H9 (cell line): ENCODE data around the gene RAPGEF6. TPM values are rescaled to one million over a fixed set of nuclear protein-coding genes. Genes with fewer than 3 reads are reported as not detected.

Experiments
- DNase-seq: peaks from one replicate; pipeline ENCODE4 v3.0.0-alpha.2; 2017
- H2AFZ ChIP-seq: one replicate; pipeline ENCODE4 v1.6.1; 2013; ENCODE audit warnings: mild to moderate bottlenecking, low read length, control low read depth, moderate library complexity
- H2AK5ac ChIP-seq: 2 replicates; pipeline ENCODE4 v1.6.1; 2013; ENCODE audit warnings: low read length, control low read depth, mixed read lengths; ENCODE audit not compliant: insufficient read length
- H2BK120ac ChIP-seq: one replicate; pipeline ENCODE4 v1.6.1; 2013; ENCODE audit warnings: low read depth, mild to moderate bottlenecking, low read length, control low read depth, inconsistent platforms; ENCODE audit not compliant: poor library complexity, severe bottlenecking
- H2BK12ac ChIP-seq: 2 replicates; pipeline ENCODE4 v1.6.1; 2013; ENCODE audit warnings: low read length, control low read depth, mixed read lengths, low read depth; ENCODE audit not compliant: insufficient read length
- H2BK15ac ChIP-seq: 2 replicates; pipeline ENCODE4 v1.6.1; 2013; ENCODE audit warnings: low read depth, low read length, control low read depth
- H2BK20ac ChIP-seq: one replicate; pipeline ENCODE4 v1.6.1; 2013; ENCODE audit warnings: low read depth, mild to moderate bottlenecking, low read length, control low read depth, inconsistent platforms; ENCODE audit not compliant: poor library complexity, severe bottlenecking
- H2BK5ac ChIP-seq: 2 replicates; pipeline ENCODE4 v1.6.1; 2013; ENCODE audit warnings: low read length, control low read depth, mixed read lengths; ENCODE audit not compliant: insufficient read length
- H3K14ac ChIP-seq: 2 replicates; pipeline ENCODE4 v1.6.1; 2013; ENCODE audit warnings: low read length, control low read depth; ENCODE audit not compliant: insufficient read depth
- H3K18ac ChIP-seq: 2 replicates; pipeline ENCODE4 v1.6.1; 2013; ENCODE audit warnings: low read depth, mild to moderate bottlenecking, mixed read lengths, low read length, control low read depth; ENCODE audit not compliant: insufficient read length
- H3K23ac ChIP-seq: 2 replicates; pipeline ENCODE4 v1.6.1; 2013; ENCODE audit warnings: low read length, control low read depth, mixed read lengths, low read depth; ENCODE audit not compliant: insufficient read length
- H3K23me2 ChIP-seq: 2 replicates; pipeline ENCODE4 v1.6.1; 2013; ENCODE audit warnings: low read depth, mild to moderate bottlenecking, mixed read lengths, low read length, control low read depth; ENCODE audit not compliant: insufficient read length, poor library complexity, severe bottlenecking
- H3K27ac ChIP-seq: 2 replicates; pipeline ENCODE4 v1.5.1; 2013; ENCODE audit warnings: low read length, control low read depth, mixed read lengths, low read depth; ENCODE audit not compliant: insufficient read length
- H3K27me3 ChIP-seq: 2 replicates; pipeline ENCODE4 v1.6.1; 2013; ENCODE audit warnings: low read length, control low read depth, inconsistent platforms; ENCODE audit not compliant: insufficient read depth
- H3K4ac ChIP-seq: 2 replicates; pipeline ENCODE4 v1.6.1; 2013; ENCODE audit warnings: low read depth, mild to moderate bottlenecking, control low read depth, inconsistent platforms, low read length, moderate library complexity
- H3K4me1 ChIP-seq: 2 replicates; pipeline ENCODE4 v1.6.1; 2013; ENCODE audit warnings: low read length, control low read depth, inconsistent platforms; ENCODE audit not compliant: insufficient read depth
- H3K4me2 ChIP-seq: 2 replicates; pipeline ENCODE4 v1.6.1; 2013; ENCODE audit warnings: low read length, control low read depth, mixed read lengths; ENCODE audit not compliant: insufficient read length, insufficient read depth
- H3K56ac ChIP-seq: 2 replicates; pipeline ENCODE4 v1.6.1; 2013; ENCODE audit warnings: low read depth, mild to moderate bottlenecking, mixed read lengths, low read length, control low read depth; ENCODE audit not compliant: insufficient read length
- H3K79me1 ChIP-seq: 2 replicates; pipeline ENCODE4 v1.6.1; 2013; ENCODE audit warnings: low read depth, mild to moderate bottlenecking, moderate library complexity, low read length, control low read depth, inconsistent platforms; ENCODE audit not compliant: insufficient read depth, poor library complexity, severe bottlenecking
- H3K79me2 ChIP-seq: 2 replicates; pipeline ENCODE4 v1.6.1; 2013; ENCODE audit warnings: low read length, control low read depth, inconsistent platforms; ENCODE audit not compliant: insufficient read depth
- H3K9ac ChIP-seq: 2 replicates; pipeline ENCODE4 v1.6.1; 2013; ENCODE audit warnings: low read length, control low read depth, mixed read lengths; ENCODE audit not compliant: insufficient read length; ENCODE audit errors: extremely low read depth
- H3K9me3 ChIP-seq: one replicate; pipeline ENCODE4 v1.6.1; 2013; ENCODE audit warnings: low read depth, low read length, inconsistent platforms; ENCODE audit not compliant: control insufficient read depth
- H3T11ph ChIP-seq: one replicate; pipeline ENCODE4 v1.6.1; 2013; ENCODE audit warnings: mild to moderate bottlenecking, low read length, control low read depth, inconsistent platforms
- H4K20me1 ChIP-seq: one replicate; pipeline ENCODE4 v1.6.1; 2013; ENCODE audit not compliant: control insufficient read depth, insufficient read length, insufficient read depth
- H4K5ac ChIP-seq: 2 replicates; pipeline ENCODE4 v1.6.1; 2013; ENCODE audit warnings: low read depth, mild to moderate bottlenecking, mixed read lengths, low read length, control low read depth; ENCODE audit not compliant: insufficient read length
- H4K8ac ChIP-seq: replicated peaks from 2 replicates; pipeline ENCODE4 v1.6.1; 2013; ENCODE audit warnings: low read length, control low read depth, mixed read lengths, low read depth; ENCODE audit not compliant: insufficient read length
- H4K91ac ChIP-seq: 2 replicates; pipeline ENCODE4 v1.6.1; 2013; ENCODE audit warnings: low read depth, mild to moderate bottlenecking, moderate library complexity, mixed read lengths, low read length, control low read depth; ENCODE audit not compliant: insufficient read length
- H3K27ac Mint-ChIP-seq, 3 experiments: 2 replicates in 2 of 3; 3 replicates in 1 of 3; pipeline ENCODE4 v1.8.0; 2020 to 2021; ENCODE audit warnings: mixed read lengths in 3 of 3, mild to moderate bottlenecking in 1 of 3, moderate library complexity in 1 of 3
- H3K27me3 Mint-ChIP-seq: 2 replicates; pipeline ENCODE4 v1.8.0; 2021; ENCODE audit warnings: low read depth, mild to moderate bottlenecking, moderate library complexity, mixed read lengths
- H3K36me3 Mint-ChIP-seq, 3 experiments: 2 replicates in 2 of 3; 3 replicates in 1 of 3; pipeline ENCODE4 v1.8.0; 2020 to 2021; ENCODE audit warnings: low read depth in 3 of 3, mixed read lengths in 3 of 3; ENCODE audit not compliant: insufficient read depth in 1 of 3
- H3K4me1 Mint-ChIP-seq, 2 experiments: 2 replicates each; pipeline ENCODE4 v1.8.0; 2020; ENCODE audit warnings: mixed read lengths in 2 of 2
- H3K4me3 Mint-ChIP-seq, 2 experiments: 2 replicates in 1 of 2; 3 replicates in 1 of 2; pipeline ENCODE4 v1.8.0; 2020 to 2021; ENCODE audit warnings: mild to moderate bottlenecking in 2 of 2, mixed read lengths in 2 of 2, moderate library complexity in 1 of 2
- H3K9me3 Mint-ChIP-seq, 2 experiments: 2 replicates in 1 of 2; 3 replicates in 1 of 2; pipeline ENCODE4 v1.8.0; 2020; ENCODE audit warnings: mild to moderate bottlenecking in 2 of 2, mixed read lengths in 2 of 2, moderate library complexity in 1 of 2
- CTCF ChIP-seq: fragments of 200-600 bp; sonication (generic); conservative IDR thresholded peaks from 3 replicates; pipeline ENCODE4 v1.8.0; 2021; ENCODE audit warnings: antibody characterized with exemption, mild to moderate bottlenecking
- total RNA-seq: library from RNA; stranded (reverse); gene quantifications from 2 replicates; pipeline ENCODE4 v1.2.1, GENCODE V29; 2021

RAPGEF6 gene
- total RNA-seq, 1 experiment from 2014 or later, result 19.7 TPM

GRCh38 chr5:131523500-131524185 lies 111.4 kb downstream of the RAPGEF6 start:
- Histone ChIP-seq H2BK5ac (no peak overlapping the region), H4K91ac (no peak overlapping the region), H3K4me1 (no peaks in the 10 kb centered on the region), H3K23ac (no peak overlapping the region), H3K79me2 (no peaks in the 10 kb centered on the region), H3K56ac (no peak overlapping the region), H2AFZ (no peak overlapping the region), H3K27ac (no peak overlapping the region), H4K5ac (no peak overlapping the region), H3K18ac (no peak overlapping the region), H2BK20ac (no peak overlapping the region), H4K8ac (no peak overlapping the region), H3K4ac (no peak overlapping the region), H2AK5ac (no peak overlapping the region), H3K27me3 (no peaks in the 10 kb centered on the region), H3K9ac (no peak overlapping the region), H4K20me1 (no peaks in the 10 kb centered on the region), H3K9me3 (no peaks in the 10 kb centered on the region), H3K4me2 (no peak overlapping the region), H3K14ac (no peak overlapping the region), H2BK12ac (no peak overlapping the region), H3T11ph (no peak overlapping the region), H2BK120ac (no peak overlapping the region), H2BK15ac (no peak overlapping the region), H3K79me1 (no peaks in the 10 kb centered on the region), H3K23me2 (no peaks in the 10 kb centered on the region)
- Mint-ChIP-seq H3K36me3 (peaks cover 0 to 12% (median 2%) of the 10 kb centered on the region in 3 experiments; a peak in 2 of 7 replicates), H3K4me3 (no peak overlapping the region), H3K9me3 (no peaks in the 10 kb centered on the region), H3K27ac (peak overlapping the region in 2 of 3 experiments; percentile 17 to 21; a peak in 2 of 7 replicates), H3K27me3 (no peaks in the 10 kb centered on the region), H3K4me1 (peaks cover 0 to 4% of the 10 kb centered on the region in 2 experiments; a peak in 2 of 4 replicates)
- no peak for DNase-seq
- TF ChIP-seq CTCF, result no peak
